CD14-positive monocyte (primary cell): ENCODE data around the gene CLK4. TPM values are rescaled to one million over a fixed set of nuclear protein-coding genes. Genes with fewer than 3 reads are reported as not detected.

Source experiments
- DNase-seq, 3 donors: peaks; one replicate each; pipeline ENCODE4 v3.0.0-alpha.2; 2011 to 2022
- H2AFZ ChIP-seq: 2 replicates; pipeline ENCODE4 v1.6.0; 2012; ENCODE audit warnings: mild to moderate bottlenecking, low read depth, low read length, inconsistent platforms; ENCODE audit not compliant: insufficient read depth, poor library complexity, severe bottlenecking
- H3K27ac ChIP-seq, 2 donors: 1 replicate in 1 of 2; 2 replicates in 1 of 2; pipeline ENCODE4 v1.5.1; 2012 to 2013; ENCODE audit warnings: low read length in 2 of 2, control low read depth in 1 of 2, inconsistent platforms in 1 of 2, low read depth in 1 of 2, mild to moderate bottlenecking in 1 of 2
- H3K27me3 ChIP-seq, 2 donors: one replicate each; pipeline versions ENCODE4 v1.6.0 to v1.6.1; 2011 to 2013; ENCODE audit warnings: low read length in 2 of 2; ENCODE audit not compliant: control insufficient read depth in 2 of 2, insufficient read depth in 2 of 2
- H3K36me3 ChIP-seq, 2 donors: replicated peaks in 1 of 2; 1 replicate in 1 of 2; 2 replicates in 1 of 2; pipeline versions ENCODE4 v1.5.1 to v1.6.1; 2012 to 2013; ENCODE audit warnings: low read length in 2 of 2, control low read depth in 1 of 2, inconsistent platforms in 1 of 2, mild to moderate bottlenecking in 1 of 2; ENCODE audit not compliant: insufficient read depth in 2 of 2, control insufficient read depth in 1 of 2
- H3K4me1 ChIP-seq, 2 donors: 1 replicate in 1 of 2; 2 replicates in 1 of 2; pipeline versions ENCODE4 v1.5.1 to v1.6.1; 2012 to 2013; ENCODE audit warnings: low read length in 2 of 2, control low read depth in 1 of 2, inconsistent platforms in 1 of 2, mild to moderate bottlenecking in 1 of 2, moderate library complexity in 1 of 2; ENCODE audit not compliant: insufficient read depth in 2 of 2, control insufficient read depth in 1 of 2
- H3K4me2 ChIP-seq: replicated peaks from 2 replicates; pipeline ENCODE3; 2012; ENCODE audit warnings: low read length, moderate library complexity, mild to moderate bottlenecking; ENCODE audit not compliant: poor library complexity, severe bottlenecking; ENCODE audit errors: extremely low read depth
- H3K4me3 ChIP-seq, 3 experiments: fragments of 200-600 bp in 1 of 3; sonication (generic) in 1 of 3; replicated peaks in 1 of 3; 1 replicate in 2 of 3; 2 replicates in 1 of 3; pipeline ENCODE4 v1.5.1; 2011 to 2013; ENCODE audit warnings: low read length in 3 of 3, mild to moderate bottlenecking in 3 of 3, control low read depth in 2 of 3, low read depth in 2 of 3, inconsistent platforms in 1 of 3, moderate library complexity in 1 of 3
- H3K79me2 ChIP-seq: 2 replicates; pipeline ENCODE4 v1.6.0; 2012; ENCODE audit warnings: mild to moderate bottlenecking, control low read depth, inconsistent platforms, low read length, moderate library complexity; ENCODE audit not compliant: insufficient read depth
- H3K9ac ChIP-seq: 2 replicates; pipeline ENCODE4 v1.6.0; 2017; ENCODE audit warnings: low read length, mild to moderate bottlenecking; ENCODE audit not compliant: insufficient read depth, poor library complexity, severe bottlenecking
- H3K9me3 ChIP-seq, 2 donors: replicated peaks in 1 of 2; 1 replicate in 1 of 2; 2 replicates in 1 of 2; pipeline versions ENCODE4 v1.5.1 to v1.6.1; 2012 to 2013; ENCODE audit warnings: low read length in 2 of 2, control low read depth in 1 of 2; ENCODE audit not compliant: control insufficient read depth in 1 of 2, insufficient read depth in 1 of 2
- H4K20me1 ChIP-seq: 2 replicates; pipeline ENCODE4 v1.6.0; 2012; ENCODE audit warnings: mild to moderate bottlenecking, low read length, control low read depth, moderate library complexity; ENCODE audit not compliant: insufficient read depth
- H3K27ac Mint-ChIP-seq, 7 donors: one replicate each; pipeline ENCODE4 v1.8.0; 2020; ENCODE audit warnings: mild to moderate bottlenecking in 7 of 7, mixed read lengths in 7 of 7, moderate library complexity in 6 of 7, inconsistent platforms in 2 of 7
- H3K27me3 Mint-ChIP-seq, 3 donors: one replicate each; pipeline ENCODE4 v1.8.0; 2021 to 2022; ENCODE audit warnings: low read depth in 3 of 3, mild to moderate bottlenecking in 3 of 3, mixed read lengths in 3 of 3, moderate library complexity in 3 of 3, inconsistent platforms in 1 of 3
- H3K36me3 Mint-ChIP-seq, 2 donors: one replicate each; pipeline ENCODE4 v1.8.0; 2020; ENCODE audit warnings: mixed read lengths in 2 of 2, inconsistent platforms in 1 of 2, mild to moderate bottlenecking in 1 of 2
- H3K4me1 Mint-ChIP-seq: one replicate; pipeline ENCODE4 v1.8.0; 2020; ENCODE audit warnings: mild to moderate bottlenecking, mixed read lengths
- H3K4me3 Mint-ChIP-seq, 2 donors: one replicate each; pipeline ENCODE4 v1.8.0; 2020; ENCODE audit warnings: mild to moderate bottlenecking in 2 of 2, mixed read lengths in 2 of 2, moderate library complexity in 1 of 2
- H3K9me3 Mint-ChIP-seq, 7 donors: one replicate each; pipeline ENCODE4 v1.8.0; 2020 to 2022; ENCODE audit warnings: mixed read lengths in 7 of 7, mild to moderate bottlenecking in 6 of 7, moderate library complexity in 6 of 7, inconsistent platforms in 2 of 7
- CTCF ChIP-seq: fragments of 200-600 bp; IDR thresholded peaks from one replicate; pipeline ENCODE4 v1.8.0; 2022; ENCODE audit warnings: antibody characterized with exemption, mild to moderate bottlenecking
- WGBS: methylation state at CpG from one replicate; pipeline ENCODE4 v1.1.5; 2013; ENCODE audit warnings: missing lambda C conversion rate; ENCODE audit not compliant: insufficient coverage; 5-methylcytosine and 5-hydroxymethylcytosine counted together
- intact Hi-C, 2 donors: fragments of 100-400 bp; cut with micrococcal nuclease; formaldehyde crosslinking; loops; one replicate each; pipeline versions ENCODE4 v1.15.0 to v1.15.1; 2023
- polyA plus RNA-seq, 3 donors: library from polyadenylated mRNA; depleted of rRNA in 1 of 3; unstranded in 2 of 3; stranded (reverse) in 1 of 3; fragments of 300-500 nt in 2 of 3; fragments of >200 nt in 1 of 3; fragmentation: Illumina TruSeq in 2 of 3; gene quantifications; 1 replicate in 2 of 3; 2 replicates in 1 of 3; pipeline ENCODE4 v1.2.3, GENCODE V29; 2012 to 2021

CLK4 gene
- polyA plus RNA-seq, 3 donors, result 3.0 to 46.9 (median 4.9) TPM

- no peaks in the 10 kb centered on the region for H4K20me1 ChIP-seq
- no peak overlapping the region for H3K4me2 ChIP-seq
- no peak overlapping the region for H3K4me3 Mint-ChIP-seq
- peaks cover 13 to 14% (median 14%) of the 10 kb centered on the region in 3 donors for H3K27me3 Mint-ChIP-seq
- no peak overlapping the region for H3K27ac ChIP-seq
- H3K9ac ChIP-seq, result no peak overlapping the region
- H3K4me1 Mint-ChIP-seq, result peaks cover 6% of the 10 kb centered on the region
- peaks cover 0 to 9% of the 10 kb centered on the region in 2 donors for H3K4me1 ChIP-seq
- H3K9me3 ChIP-seq, result peaks cover 16 to 33% of the 10 kb centered on the region in 2 donors
- H3K9me3 Mint-ChIP-seq, result peaks cover 19 to 37% (median 32%) of the 10 kb centered on the region in 7 donors
- H3K27me3 ChIP-seq, result peaks cover 0 to 5% of the 10 kb centered on the region in 2 donors
- intact Hi-C loops, result no loop called here
- no peak for DNase-seq
- H3K4me3 ChIP-seq, result no peak overlapping the region
- no peaks in the 10 kb centered on the region for H3K79me2 ChIP-seq
- H2AFZ ChIP-seq, result no peak overlapping the region
- no peak for TF ChIP-seq CTCF
- peaks cover 0 to 16% of the 10 kb centered on the region in 2 donors for H3K36me3 ChIP-seq
- H3K27ac Mint-ChIP-seq, result peak overlapping the region in 1 of 7 donors; percentile 54
- peaks cover 24 to 36% of the 10 kb centered on the region in 2 donors for H3K36me3 Mint-ChIP-seq
Observed at GRCh38 chr5:178595150-178595549, 31.7 kb downstream of the CLK4 start.

DNA sequence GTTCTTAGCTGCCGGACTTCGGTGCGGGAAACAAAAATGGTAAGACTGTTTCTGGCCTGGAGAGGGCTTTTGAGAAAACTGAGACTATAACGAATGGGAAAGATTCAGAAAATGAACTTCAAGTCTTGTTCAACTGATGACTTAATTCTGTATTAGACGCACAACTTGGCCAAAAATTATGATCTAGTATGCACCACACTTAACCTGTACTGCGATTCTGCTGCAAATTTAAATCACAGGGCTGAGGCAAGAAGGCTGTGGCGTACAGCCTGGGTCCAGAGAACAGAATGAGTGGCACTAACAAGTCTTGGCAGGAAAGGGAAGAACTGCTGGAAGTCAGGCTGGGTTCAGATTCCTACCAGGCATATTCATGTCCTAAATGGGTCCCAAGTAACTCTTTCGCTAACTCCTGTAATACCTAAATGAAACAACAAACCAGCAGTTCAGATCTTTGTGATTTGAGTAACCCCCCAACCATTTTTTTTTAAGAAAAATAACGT, 35.9 kb downstream of the CLK4 start:
- peaks cover 5 to 6% of the 10 kb centered on the region in 2 donors for H3K27me3 ChIP-seq
- peak overlapping the region; percentile 27 for H3K9ac ChIP-seq
- Mint-ChIP-seq H3K27ac (peak overlapping the region in 2 of 7 donors; percentile 4 to 11), H3K36me3 (peaks cover 13% of the 10 kb centered on the region in 2 donors), H3K27me3 (peaks cover 24 to 29% (median 25%) of the 10 kb centered on the region in 3 donors), H3K9me3 (peaks cover 10 to 18% (median 14%) of the 10 kb centered on the region in 7 donors), H3K4me3 (peak overlapping the region; percentile 78 to 92), H3K4me1 (peaks cover 20% of the 10 kb centered on the region)
- peak overlapping the region; percentile 97 for H3K4me2 ChIP-seq
- peak; percentile 36 for TF ChIP-seq CTCF
- H3K9me3 ChIP-seq, result peaks cover 3 to 14% of the 10 kb centered on the region in 2 donors
- intact Hi-C loops, result loop anchor here (2.0 kb wide), 2 partner anchors 308 to 310 kb away; no protein-coding TSS in a partner anchor
- DNase-seq, result no peak
- peak overlapping the region; percentile 77 for H2AFZ ChIP-seq
- H3K27ac ChIP-seq, result no peak overlapping the region
- peak overlapping the region in 1 of 3 experiments; percentile 80 for H3K4me3 ChIP-seq
- peaks cover 4% of the 10 kb centered on the region for H3K79me2 ChIP-seq
- H3K36me3 ChIP-seq, result peaks cover 0 to 5% of the 10 kb centered on the region in 2 donors
- no peaks in the 10 kb centered on the region for H4K20me1 ChIP-seq
- peaks cover 19 to 33% of the 10 kb centered on the region in 2 donors for H3K4me1 ChIP-seq
- 37% methylated on average over 8 of the region's 9 CpGs for WGBS
